Mesenchymal stem cell (in vitro differentiated cells and primary cell): ENCODE measurements around the gene BOLA1.

Experiments
- DNase-seq: peaks from one replicate; pipeline ENCODE4 v3.0.0-alpha.2; 2013
- H2AFZ ChIP-seq: one replicate; pipeline ENCODE4 v1.6.1; 2013; ENCODE audit warnings: low read depth, mild to moderate bottlenecking, control low read depth, inconsistent platforms, low read length, moderate library complexity
- H2AK5ac ChIP-seq: 2 replicates; pipeline ENCODE4 v1.6.1; 2013; ENCODE audit warnings: low read length, moderate library complexity, mild to moderate bottlenecking, inconsistent platforms; ENCODE audit not compliant: severe bottlenecking
- H2BK120ac ChIP-seq: one replicate; pipeline ENCODE4 v1.6.1; 2013; ENCODE audit warnings: low read depth, mild to moderate bottlenecking, inconsistent platforms, low read length, moderate library complexity
- H2BK12ac ChIP-seq, 2 experiments: one replicate each; pipeline ENCODE4 v1.6.1; 2013; ENCODE audit warnings: inconsistent platforms in 2 of 2, low read length in 2 of 2, mild to moderate bottlenecking in 2 of 2, moderate library complexity in 2 of 2, control low read depth in 1 of 2
- H2BK15ac ChIP-seq: one replicate; pipeline ENCODE4 v1.6.1; 2013; ENCODE audit warnings: mild to moderate bottlenecking, low read depth, inconsistent platforms; ENCODE audit not compliant: poor library complexity, severe bottlenecking
- H2BK5ac ChIP-seq: 2 replicates; pipeline ENCODE4 v1.6.1; 2013; ENCODE audit warnings: low read depth, mild to moderate bottlenecking, low read length, control low read depth, inconsistent platforms; ENCODE audit not compliant: poor library complexity, severe bottlenecking
- H3K14ac ChIP-seq, 2 experiments: one replicate each; pipeline ENCODE4 v1.6.1; 2013; ENCODE audit warnings: inconsistent platforms in 2 of 2, low read length in 2 of 2, control low read depth in 1 of 2, mild to moderate bottlenecking in 1 of 2, moderate library complexity in 1 of 2
- H3K18ac ChIP-seq, 2 experiments: one replicate each; pipeline ENCODE4 v1.6.1; 2013; ENCODE audit warnings: inconsistent platforms in 2 of 2, low read length in 2 of 2, control low read depth in 1 of 2, low read depth in 1 of 2, mild to moderate bottlenecking in 1 of 2
- H3K23ac ChIP-seq, 2 experiments: one replicate each; pipeline ENCODE4 v1.6.1; 2013; ENCODE audit warnings: inconsistent platforms in 2 of 2, low read length in 2 of 2, mild to moderate bottlenecking in 2 of 2, moderate library complexity in 2 of 2, control low read depth in 1 of 2
- H3K27ac ChIP-seq: 2 replicates; pipeline ENCODE4 v1.5.1; 2013; ENCODE audit warnings: mild to moderate bottlenecking, moderate library complexity, low read length, control low read depth, inconsistent platforms; ENCODE audit not compliant: poor library complexity, severe bottlenecking
- H3K27me3 ChIP-seq, 2 experiments: 2 replicates each; pipeline versions ENCODE4 v1.6.1 to v1.7.0; 2013; ENCODE audit warnings: low read length in 2 of 2, mild to moderate bottlenecking in 2 of 2, moderate library complexity in 2 of 2, control low read depth in 1 of 2, inconsistent platforms in 1 of 2; ENCODE audit not compliant: control insufficient read depth in 1 of 2, insufficient read depth in 1 of 2
- H3K36me3 ChIP-seq, 2 experiments: 2 replicates each; pipeline versions ENCODE4 v1.6.1 to v1.7.0; 2013; ENCODE audit warnings: low read length in 2 of 2, control low read depth in 1 of 2, inconsistent platforms in 1 of 2, low read depth in 1 of 2, mild to moderate bottlenecking in 1 of 2; ENCODE audit not compliant: insufficient read depth in 2 of 2, control insufficient read depth in 1 of 2
- H3K4ac ChIP-seq, 2 experiments: one replicate each; pipeline ENCODE4 v1.6.1; 2013; ENCODE audit warnings: inconsistent platforms in 2 of 2, low read length in 2 of 2, mild to moderate bottlenecking in 2 of 2, moderate library complexity in 2 of 2, control low read depth in 1 of 2, low read depth in 1 of 2
- H3K4me1 ChIP-seq: 2 replicates; pipeline ENCODE4 v1.6.1; 2013; ENCODE audit warnings: low read depth, low read length, control low read depth; ENCODE audit not compliant: control insufficient read depth, insufficient read depth
- H3K4me2 ChIP-seq: 2 replicates; pipeline ENCODE4 v1.6.1; 2013; ENCODE audit warnings: low read length, mild to moderate bottlenecking, inconsistent platforms; ENCODE audit not compliant: poor library complexity, severe bottlenecking
- H3K4me3 ChIP-seq, 2 experiments: 2 replicates each; pipeline versions ENCODE4 v1.5.1 to v1.7.0; 2013; ENCODE audit warnings: low read length in 2 of 2, mild to moderate bottlenecking in 2 of 2, control low read depth in 1 of 2, low read depth in 1 of 2; ENCODE audit not compliant: insufficient read depth in 1 of 2
- H3K79me1 ChIP-seq: replicated peaks from 2 replicates; pipeline ENCODE4 v1.6.1; 2013; ENCODE audit warnings: mild to moderate bottlenecking, control low read depth, low read length, inconsistent platforms; ENCODE audit not compliant: poor library complexity, severe bottlenecking
- H3K9ac ChIP-seq: 2 replicates; pipeline ENCODE4 v1.7.0; 2013; ENCODE audit warnings: mild to moderate bottlenecking, low read length, moderate library complexity
- H3K9me3 ChIP-seq: 2 replicates; pipeline ENCODE4 v1.7.0; 2013; ENCODE audit warnings: mild to moderate bottlenecking, low read length; ENCODE audit not compliant: control insufficient read depth
- H4K8ac ChIP-seq: one replicate; pipeline ENCODE4 v1.6.1; 2013; ENCODE audit warnings: inconsistent platforms, mild to moderate bottlenecking, low read length, moderate library complexity
- H4K91ac ChIP-seq: one replicate; pipeline ENCODE4 v1.6.1; 2013; ENCODE audit warnings: mild to moderate bottlenecking, low read length, inconsistent platforms
- WGBS: methylation state at CpG from one replicate; pipeline ENCODE4 v1.1.7; 2013; ENCODE audit warnings: mixed read lengths; 5-methylcytosine and 5-hydroxymethylcytosine counted together

The BOLA1 gene

DNA sequence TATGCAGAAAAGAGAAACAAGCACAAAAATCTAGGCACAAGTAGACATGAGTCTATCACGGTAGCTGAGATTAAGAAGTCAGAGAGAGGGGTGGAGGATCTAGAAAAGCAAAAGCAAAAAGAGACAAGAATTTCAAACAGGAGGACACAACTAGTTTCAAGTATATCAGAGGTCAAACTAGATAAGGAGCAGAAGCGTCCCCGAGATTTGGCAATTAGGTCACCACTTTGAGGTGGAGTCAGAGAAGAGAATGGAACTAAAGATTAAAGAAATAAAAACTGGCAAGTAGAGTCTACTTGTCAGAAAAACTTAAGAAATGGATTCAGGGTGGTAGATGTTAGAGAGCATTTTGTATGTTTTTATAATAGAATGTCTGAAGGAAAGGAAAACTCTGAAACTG, 26.0 kb downstream of the BOLA1 start:
- Histone ChIP-seq H3K27me3 (no peaks in the 10 kb centered on the region), H2BK15ac (no peak overlapping the region), H2AFZ (no peak overlapping the region), H3K14ac (no peak overlapping the region), H2AK5ac (no peak overlapping the region), H3K4me2 (no peak overlapping the region), H3K79me1 (peaks cover 17% of the 10 kb centered on the region), H3K27ac (no peak overlapping the region), H2BK5ac (no peak overlapping the region), H3K36me3 (peaks cover 32 to 73% of the 10 kb centered on the region in 2 experiments), H3K4me3 (no peak overlapping the region), H4K91ac (no peak overlapping the region), H3K18ac (no peak overlapping the region), H3K23ac (no peak overlapping the region), H3K4me1 (peaks cover 9% of the 10 kb centered on the region), H3K9ac (no peak overlapping the region), H3K4ac (no peak overlapping the region), H3K9me3 (no peaks in the 10 kb centered on the region), H4K8ac (no peak overlapping the region), H2BK12ac (no peak overlapping the region), H2BK120ac (no peak overlapping the region)
- WGBS: 97% methylated on average over 3 of the region's 3 CpGs
- no peak for DNase-seq

DNA sequence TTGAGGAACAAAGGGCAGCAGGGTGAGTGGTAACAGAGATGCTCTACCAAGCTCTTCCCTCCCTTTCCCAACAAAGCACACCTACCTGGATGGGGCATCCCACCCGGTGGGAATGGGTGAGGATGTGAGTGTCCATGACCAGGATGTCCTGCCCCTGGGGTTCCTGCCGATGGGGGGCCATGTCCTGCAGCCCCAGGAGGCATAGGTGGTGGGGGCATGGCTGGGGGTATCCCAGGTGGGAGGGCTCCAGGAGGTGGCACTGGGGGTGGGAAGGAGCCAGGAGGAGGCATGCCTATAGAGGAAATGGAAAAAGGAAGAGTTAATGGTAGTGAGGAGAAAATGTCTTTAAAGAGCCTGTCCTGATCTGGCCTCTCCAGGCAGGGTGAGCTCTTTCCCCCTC, 26.4 kb downstream of the BOLA1 start:
- no peak for DNase-seq
- Histone ChIP-seq H3K4me3 (peak overlapping the region in 1 of 2 experiments; percentile 97), H3K4me2 (no peak overlapping the region), H3K14ac (no peak overlapping the region), H3K4ac (no peak overlapping the region), H2BK12ac (no peak overlapping the region), H3K27ac (no peak overlapping the region), H2BK120ac (no peak overlapping the region), H3K36me3 (peaks cover 32 to 77% of the 10 kb centered on the region in 2 experiments), H2BK15ac (no peak overlapping the region), H2BK5ac (no peak overlapping the region), H3K4me1 (peaks cover 9% of the 10 kb centered on the region), H3K79me1 (peaks cover 17% of the 10 kb centered on the region), H3K18ac (no peak overlapping the region), H3K23ac (no peak overlapping the region), H3K9ac (no peak overlapping the region), H2AFZ (no peak overlapping the region), H4K8ac (no peak overlapping the region), H3K9me3 (no peaks in the 10 kb centered on the region), H4K91ac (no peak overlapping the region), H2AK5ac (no peak overlapping the region), H3K27me3 (no peaks in the 10 kb centered on the region)
- WGBS: 100% methylated on average over 2 of the region's 2 CpGs

DNA sequence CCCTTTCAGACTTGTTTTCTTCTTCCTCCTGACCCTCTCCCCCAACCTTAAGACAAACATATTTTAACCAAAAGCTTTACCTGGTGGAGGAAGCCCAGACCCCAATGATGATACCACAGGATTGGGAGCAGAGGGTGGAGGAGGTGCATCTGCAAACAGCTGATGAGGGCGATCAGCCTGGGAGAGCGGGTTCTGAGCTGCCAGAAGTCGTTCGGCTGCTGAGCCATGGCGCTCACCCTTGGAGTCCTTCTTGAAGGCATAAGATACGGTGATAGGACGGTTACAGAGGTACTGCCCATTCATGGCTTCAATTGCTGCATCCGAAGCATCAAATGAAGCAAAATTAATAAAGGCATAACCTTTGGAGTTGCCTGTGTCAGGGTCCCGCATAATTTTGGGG, 26.9 kb downstream of the BOLA1 start:
- H3K4me2 ChIP-seq: peak overlapping the region; percentile 6
- H3K4ac ChIP-seq: no peak overlapping the region

DNA sequence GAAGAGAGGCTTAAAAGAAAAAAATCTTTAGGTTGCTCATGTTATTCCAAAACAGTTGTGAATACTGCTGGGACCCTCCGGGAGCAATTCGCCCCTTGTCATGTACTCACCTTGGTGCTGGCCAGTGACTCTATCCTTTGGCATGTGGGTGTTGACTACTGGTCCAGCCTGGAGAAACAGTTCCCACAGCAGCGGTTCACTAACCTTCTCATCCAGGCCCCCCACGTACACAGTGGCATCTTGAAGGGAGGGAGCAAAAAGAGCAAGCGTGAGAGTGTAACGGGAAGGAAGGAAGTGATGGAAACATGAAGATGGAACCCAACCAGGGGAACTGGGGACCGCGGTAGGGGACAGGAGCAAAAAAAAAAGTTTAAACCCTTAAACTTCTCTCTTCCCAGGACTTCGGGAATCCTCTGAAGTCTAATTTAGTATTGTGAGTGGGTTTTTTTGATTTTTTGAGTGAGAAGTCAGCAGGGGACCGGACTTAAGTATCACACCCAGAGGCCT, 27.7 kb downstream of the BOLA1 start:
- Histone ChIP-seq H3K27me3 (no peaks in the 10 kb centered on the region), H4K8ac (peak overlapping the region; percentile 70), H3K18ac (peak overlapping the region in 1 of 2 experiments; percentile 92), H3K9me3 (no peaks in the 10 kb centered on the region), H3K4me3 (peak overlapping the region; percentile 91 to 97), H2BK12ac (no peak overlapping the region), H2AK5ac (peak overlapping the region; percentile 70), H4K91ac (no peak overlapping the region), H3K79me1 (peaks cover 19% of the 10 kb centered on the region), H2AFZ (no peak overlapping the region), H2BK120ac (no peak overlapping the region), H3K23ac (no peak overlapping the region), H2BK5ac (peak overlapping the region; percentile 74), H3K9ac (peak overlapping the region; percentile 99), H3K36me3 (peaks cover 40 to 83% of the 10 kb centered on the region in 2 experiments), H2BK15ac (peak overlapping the region; percentile 34), H3K4me1 (peaks cover 9% of the 10 kb centered on the region), H3K4ac (peak overlapping the region; percentile 6 to 86), H3K14ac (no peak overlapping the region), H3K4me2 (peak overlapping the region; percentile 20), H3K27ac (peak overlapping the region; percentile 88)
- no peak for DNase-seq
- 2% methylated on average over 4 of the region's 10 CpGs for WGBS

More for the DNA sequence above, 26.9 kb downstream of the BOLA1 start:
- Histone ChIP-seq H2BK120ac (no peak overlapping the region), H3K27me3 (no peaks in the 10 kb centered on the region), H3K4me1 (peaks cover 9% of the 10 kb centered on the region), H2BK5ac (no peak overlapping the region), H2BK12ac (no peak overlapping the region), H3K18ac (no peak overlapping the region), H3K4me3 (peak overlapping the region in 1 of 2 experiments; percentile 97), H2AK5ac (no peak overlapping the region), H3K79me1 (peaks cover 19% of the 10 kb centered on the region), H4K91ac (no peak overlapping the region), H2AFZ (no peak overlapping the region), H3K27ac (no peak overlapping the region), H3K23ac (peak overlapping the region in 1 of 2 experiments; percentile 42), H3K9ac (no peak overlapping the region), H3K36me3 (peaks cover 36 to 83% of the 10 kb centered on the region in 2 experiments), H2BK15ac (no peak overlapping the region), H3K14ac (no peak overlapping the region), H3K9me3 (no peaks in the 10 kb centered on the region), H4K8ac (no peak overlapping the region)
- DNase-seq: no peak
- WGBS: 97% methylated on average over 9 of the region's 9 CpGs
